22Rv1 (cell line): ENCODE data around the gene MCF2L.

Experiments
- ZFX ChIP-seq: fragments of 450-650 bp; IDR thresholded peaks from 2 replicates; pipeline ENCODE4 v1.6.1; 2017; ENCODE audit warnings: antibody characterized with exemption, borderline replicate concordance
- TF ChIP-seq, protein P1 (sequence below): fragments of 450-650 bp; IDR thresholded peaks from 2 replicates; pipeline ENCODE4 v1.5.1; 2017; ENCODE audit warnings: mild to moderate bottlenecking

DNA sequence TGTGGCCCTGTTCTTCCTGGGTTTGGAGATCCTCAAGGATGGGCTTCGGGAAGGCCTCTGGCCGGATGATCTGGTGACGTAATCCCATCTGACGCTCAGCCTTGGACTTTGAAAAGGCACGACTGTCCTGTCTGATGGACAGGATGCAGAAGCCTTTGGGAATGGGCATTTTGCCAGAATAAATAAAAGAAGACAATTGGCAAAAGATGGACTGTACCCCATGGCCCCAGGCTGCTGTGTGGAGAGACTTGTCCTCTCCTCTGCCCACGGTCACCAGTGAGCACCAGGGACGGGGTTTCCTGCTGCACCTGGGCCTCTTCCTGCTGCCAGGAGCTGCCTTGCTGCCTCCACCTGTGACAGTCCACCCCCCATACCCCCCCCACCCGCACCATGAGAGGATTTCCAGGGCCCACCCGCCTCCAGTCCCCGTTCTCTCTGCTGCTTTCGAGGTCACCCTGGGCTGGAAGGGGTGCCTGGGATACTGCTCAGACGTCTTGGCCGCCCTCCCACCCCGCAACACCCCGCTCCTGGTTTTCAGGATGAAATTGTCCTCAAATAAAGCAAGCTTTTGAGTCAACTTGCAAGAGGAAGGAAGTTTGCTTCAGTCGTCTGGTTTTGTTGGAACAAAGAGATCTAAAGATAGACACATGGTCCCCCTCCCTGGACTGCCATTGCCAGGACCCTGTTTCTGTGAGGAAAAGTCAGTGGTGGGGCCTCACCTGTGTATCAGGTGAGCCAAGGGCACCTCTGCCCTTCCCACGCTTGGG lies 40.9 kb downstream of the MCF2L start:
- TF ChIP-seq, protein P1, sequence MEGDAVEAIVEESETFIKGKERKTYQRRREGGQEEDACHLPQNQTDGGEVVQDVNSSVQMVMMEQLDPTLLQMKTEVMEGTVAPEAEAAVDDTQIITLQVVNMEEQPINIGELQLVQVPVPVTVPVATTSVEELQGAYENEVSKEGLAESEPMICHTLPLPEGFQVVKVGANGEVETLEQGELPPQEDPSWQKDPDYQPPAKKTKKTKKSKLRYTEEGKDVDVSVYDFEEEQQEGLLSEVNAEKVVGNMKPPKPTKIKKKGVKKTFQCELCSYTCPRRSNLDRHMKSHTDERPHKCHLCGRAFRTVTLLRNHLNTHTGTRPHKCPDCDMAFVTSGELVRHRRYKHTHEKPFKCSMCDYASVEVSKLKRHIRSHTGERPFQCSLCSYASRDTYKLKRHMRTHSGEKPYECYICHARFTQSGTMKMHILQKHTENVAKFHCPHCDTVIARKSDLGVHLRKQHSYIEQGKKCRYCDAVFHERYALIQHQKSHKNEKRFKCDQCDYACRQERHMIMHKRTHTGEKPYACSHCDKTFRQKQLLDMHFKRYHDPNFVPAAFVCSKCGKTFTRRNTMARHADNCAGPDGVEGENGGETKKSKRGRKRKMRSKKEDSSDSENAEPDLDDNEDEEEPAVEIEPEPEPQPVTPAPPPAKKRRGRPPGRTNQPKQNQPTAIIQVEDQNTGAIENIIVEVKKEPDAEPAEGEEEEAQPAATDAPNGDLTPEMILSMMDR, result no peak
- no peak for TF ChIP-seq ZFX
